ENCODE measurements around the gene PNPLA4.

PNPLA4 gene

GRCh38 chrX:7872042-7872441 lies 55.2 kb downstream of the PNPLA4 start:
- no peak for DNase-seq (ENCODE audit: low read depth, low spot score)

GRCh38 chrX:7852166-7852565 lies 75.0 kb downstream of the PNPLA4 start:
- no peak for DNase-seq (ENCODE audit: low read depth, low spot score)

Data from brain pericyte (primary cell).